Activated CD8-positive, alpha-beta memory T cell treated with anti-CD3 and anti-CD28 coated beads, Interleukin-2, amount 50 U/mL, for 48 hours (primary cell): ENCODE measurements around the gene SDK1.

Source experiments
- DNase-seq: peaks from one replicate; pipeline ENCODE4 v3.0.0-alpha.2; 2020

The SDK1 gene

DNA sequence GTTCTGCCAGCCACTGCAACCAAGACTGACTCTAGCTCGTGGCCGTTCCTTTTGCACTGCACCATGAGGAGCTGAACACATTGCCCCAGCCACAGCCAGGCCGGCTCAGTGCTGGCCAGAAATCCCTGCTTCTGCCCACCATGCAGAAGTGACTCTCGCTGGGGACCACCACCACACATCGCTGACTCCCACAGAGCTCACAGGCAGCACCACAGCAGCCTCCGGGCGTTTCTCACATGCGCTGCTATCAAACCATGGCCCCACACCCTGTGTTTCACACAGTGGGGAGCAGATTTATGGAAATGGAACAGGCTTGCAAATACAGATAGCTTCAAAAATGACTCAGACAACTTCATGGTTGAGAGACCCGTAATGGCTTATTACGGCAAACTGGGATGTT is 15.4 kb upstream of the SDK1 start:
- DNase-seq, result no peak

DNA sequence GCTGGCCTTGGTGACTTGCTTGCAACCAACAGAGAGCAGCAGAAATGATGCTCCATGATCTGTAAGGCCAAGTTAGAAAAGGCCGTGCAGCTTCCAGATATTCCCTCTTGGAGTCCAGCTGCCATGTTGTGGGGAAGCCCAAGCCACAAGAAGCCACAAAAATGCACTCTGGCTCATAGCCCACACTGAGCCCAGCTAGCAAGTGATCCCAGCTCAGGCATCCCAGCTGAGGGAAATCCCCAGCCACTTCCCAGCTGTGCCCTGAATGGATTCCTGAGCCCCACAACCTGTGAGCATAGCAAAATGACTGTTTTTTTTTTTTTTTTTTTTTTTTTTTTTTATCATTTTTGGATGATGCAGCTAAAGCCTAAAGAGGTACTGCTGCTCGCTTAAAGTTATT is 11.1 kb upstream of the SDK1 start:
- DNase-seq, result no peak

DNA sequence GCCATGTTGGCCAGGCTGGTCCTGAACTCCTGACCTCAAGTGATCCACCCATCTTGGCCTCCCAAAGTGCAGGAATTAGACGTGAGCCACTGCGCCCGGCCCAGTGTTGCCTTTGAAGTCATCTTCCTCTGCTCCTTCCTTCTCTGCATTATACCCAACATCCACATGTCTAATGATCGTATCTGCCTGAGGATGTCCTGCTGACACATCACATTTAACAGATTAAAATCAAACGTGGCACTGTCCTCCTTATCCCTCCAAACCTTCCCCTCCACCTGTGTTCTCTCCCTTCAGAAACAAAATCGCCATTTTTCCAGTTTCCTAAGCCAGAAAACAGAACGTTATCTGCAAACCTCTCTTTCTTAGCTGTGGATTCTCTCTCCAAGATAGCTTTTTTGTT is 8.4 kb upstream of the SDK1 start:
- no peak for DNase-seq

DNA sequence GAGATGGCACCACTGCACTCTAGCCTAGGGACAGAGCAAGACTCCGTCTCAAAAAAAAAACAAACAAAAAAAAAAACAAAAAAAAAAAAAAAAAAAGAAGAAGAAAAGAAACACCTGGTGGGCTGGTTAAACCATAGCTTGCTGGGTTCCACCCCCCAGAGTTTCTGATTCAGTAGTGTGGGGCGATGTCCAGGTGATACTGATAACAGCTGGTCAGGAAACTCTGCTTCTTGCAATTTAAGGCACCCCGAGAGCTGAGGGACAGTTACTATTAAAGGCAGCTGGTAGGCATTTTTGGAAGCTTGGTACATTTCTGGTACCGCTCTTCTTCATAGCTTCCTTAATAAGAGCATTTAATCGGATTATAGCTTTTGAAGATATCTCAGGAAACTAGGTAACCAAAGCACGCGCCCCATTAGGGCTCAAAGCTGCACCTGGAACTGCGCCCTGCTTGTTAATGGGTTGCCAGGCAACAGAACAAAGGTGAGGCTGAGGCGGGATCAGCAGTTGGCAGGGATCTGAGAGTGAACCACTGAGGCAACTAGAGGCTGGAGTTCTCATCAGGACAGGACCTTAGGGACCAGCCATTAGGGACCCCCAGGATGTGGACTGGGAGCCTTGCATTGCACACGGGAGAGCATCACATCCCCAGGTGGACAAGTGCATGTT is 6.5 kb upstream of the SDK1 start:
- DNase-seq, result no peak

DNA sequence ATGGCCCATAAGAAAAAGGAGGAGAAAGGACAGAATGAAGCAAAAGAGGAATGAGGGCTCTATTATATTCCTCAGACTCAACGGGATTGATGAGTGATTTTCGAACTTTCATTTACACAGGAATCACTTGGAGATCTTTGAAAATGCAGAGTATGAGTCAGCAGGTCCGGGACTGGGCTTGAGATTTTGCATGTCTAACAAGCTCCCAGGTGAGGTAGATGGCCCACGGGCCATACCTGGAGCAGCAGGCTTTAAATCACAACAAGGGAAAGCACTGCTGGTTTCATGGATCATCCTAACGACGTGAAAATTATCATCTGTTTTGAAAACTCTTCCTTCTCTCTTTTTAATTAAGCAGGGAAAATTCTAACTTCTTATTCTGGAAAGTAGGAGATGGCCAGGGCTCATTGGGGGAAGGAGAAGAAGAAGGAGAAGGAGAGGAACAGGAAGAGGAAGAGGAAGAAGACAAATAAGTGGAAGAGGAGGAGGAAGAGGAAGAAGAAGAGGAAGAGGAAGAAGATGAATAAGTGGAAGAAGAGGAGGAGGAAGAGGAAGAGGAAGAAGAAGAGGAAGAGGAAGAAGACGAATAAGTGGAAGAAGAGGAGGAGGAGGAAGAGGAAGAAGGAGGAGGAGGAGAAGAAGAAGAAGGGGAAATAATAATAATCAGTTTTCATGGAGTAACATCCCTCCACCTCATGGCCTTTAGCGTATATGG is 3.8 kb upstream of the SDK1 start:
- no peak for DNase-seq

DNA sequence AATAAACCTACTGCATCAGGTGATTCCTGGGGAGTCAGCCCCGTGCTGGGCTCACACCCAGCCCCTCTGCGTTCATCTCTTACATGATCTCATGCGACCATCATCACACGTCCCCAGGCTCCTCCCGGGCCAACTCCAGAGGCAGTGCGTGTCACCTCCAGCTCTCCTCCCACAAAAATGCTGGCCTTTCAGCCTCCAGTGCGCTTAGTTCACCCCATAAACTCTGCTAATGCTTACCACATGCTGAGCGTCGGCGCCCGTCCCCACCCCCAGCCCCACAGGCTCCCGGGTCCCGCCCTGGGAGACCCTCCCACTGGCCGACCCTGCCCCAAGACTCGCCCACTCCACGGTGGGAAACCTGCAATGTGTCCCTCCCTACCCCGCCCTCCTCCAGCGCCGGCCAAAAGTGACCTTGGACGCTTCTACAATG is 816 bp upstream of the SDK1 start:
- peak; percentile 54 for DNase-seq

DNA sequence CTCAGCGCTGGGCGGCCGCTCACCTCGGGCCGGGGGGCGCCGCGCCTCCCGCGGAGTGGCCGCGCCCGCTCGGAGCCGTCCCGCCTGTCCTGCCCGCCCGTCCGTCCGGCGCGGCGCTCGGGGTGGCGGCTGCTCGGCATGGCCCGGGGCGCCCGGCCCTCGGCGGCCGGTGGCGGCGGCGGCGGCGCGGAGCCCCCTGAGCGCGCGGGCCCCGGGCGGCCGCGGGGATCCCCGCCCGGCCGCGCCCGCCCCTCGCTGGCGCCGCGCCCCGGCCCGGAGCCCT is 338 bp downstream of the SDK1 start:
- DNase-seq, result no peak

DNA sequence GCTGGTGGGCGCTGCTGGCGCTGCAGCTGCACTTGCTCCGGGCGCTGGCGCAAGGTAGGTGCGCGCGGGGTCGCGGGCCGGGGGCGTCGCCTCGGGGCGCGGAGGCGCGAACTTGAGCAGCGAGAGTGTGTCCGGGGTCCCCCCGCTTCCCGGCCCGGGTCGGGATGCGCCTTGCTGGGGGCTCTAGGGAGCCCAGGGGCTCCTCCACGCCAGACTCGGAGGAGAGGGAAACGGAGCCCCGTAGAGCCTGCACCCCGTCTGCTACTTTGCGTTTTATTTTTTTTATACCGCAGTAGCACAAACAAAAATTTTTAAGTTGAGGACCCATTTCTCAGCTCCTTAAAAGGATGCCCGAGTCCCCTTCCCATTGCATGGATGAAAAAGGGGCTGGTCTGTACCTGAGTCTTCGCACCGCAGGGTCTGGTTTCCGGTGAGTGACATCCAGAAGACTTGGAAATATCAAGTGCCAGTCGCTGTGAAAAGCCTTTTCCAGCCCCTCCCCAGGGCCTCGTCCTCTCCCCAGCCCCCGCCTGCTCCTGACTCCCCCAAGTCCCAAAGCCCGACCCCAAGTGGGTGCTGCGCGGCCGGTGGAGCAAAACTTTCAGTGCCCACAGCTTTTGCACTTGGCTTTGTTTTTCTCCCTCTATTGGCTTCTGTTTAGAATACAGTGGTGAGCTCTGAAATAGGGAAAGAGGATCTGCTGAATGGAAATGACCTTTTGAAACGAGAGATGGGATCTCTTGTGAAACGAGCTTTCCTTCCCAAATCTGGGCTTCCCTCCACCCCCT is 973 bp downstream of the SDK1 start:
- peak; percentile 56 for DNase-seq

DNA sequence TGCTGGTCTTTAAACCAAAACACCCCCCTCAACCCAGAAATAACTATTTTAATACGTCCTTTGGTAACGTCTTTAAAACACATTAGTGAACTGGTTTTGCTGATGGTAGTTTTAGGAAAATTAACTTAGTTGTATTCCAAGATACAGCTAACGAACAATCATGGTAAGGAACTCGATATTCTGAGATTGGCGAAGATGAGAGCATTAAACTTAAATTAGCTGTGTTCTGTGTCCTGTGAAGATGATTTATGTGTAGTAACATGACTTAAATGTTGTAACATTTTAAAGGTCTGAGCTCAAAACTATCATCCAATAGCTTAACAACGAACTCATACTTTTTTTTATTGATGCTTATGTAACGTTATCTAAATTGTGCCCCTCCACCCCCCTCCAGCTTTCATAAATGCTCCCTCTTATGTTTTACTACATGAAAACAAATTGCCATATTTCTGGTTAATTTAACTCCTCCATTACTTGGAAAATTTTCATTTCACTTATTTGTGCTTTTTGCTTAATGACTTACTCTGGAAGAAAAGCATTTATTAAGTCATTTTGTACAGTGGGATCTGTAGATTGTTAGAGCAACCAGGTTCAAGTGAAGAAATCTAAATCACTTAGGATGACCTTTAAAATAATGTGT is 1.7 kb downstream of the SDK1 start:
- DNase-seq, result no peak

DNA sequence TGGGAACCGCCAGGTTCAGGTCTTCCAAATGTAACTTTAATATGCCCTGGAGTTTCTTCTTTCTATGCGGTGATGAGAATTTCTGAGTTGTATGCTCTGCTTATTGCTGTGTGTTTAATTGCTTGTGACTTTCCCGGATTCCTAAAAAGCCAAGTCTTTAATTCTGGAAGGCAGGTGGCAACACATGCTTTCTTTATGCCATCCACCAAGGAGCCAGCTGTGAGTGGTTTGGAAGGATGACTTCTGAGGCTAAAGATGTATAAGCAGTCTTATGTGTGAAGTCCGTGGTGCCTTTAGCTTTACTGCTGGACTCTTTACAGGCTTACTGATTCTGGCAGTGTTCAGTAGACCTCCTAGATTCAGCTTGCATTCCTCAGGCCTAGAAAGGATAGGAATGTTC is 3.1 kb downstream of the SDK1 start:
- no peak for DNase-seq

DNA sequence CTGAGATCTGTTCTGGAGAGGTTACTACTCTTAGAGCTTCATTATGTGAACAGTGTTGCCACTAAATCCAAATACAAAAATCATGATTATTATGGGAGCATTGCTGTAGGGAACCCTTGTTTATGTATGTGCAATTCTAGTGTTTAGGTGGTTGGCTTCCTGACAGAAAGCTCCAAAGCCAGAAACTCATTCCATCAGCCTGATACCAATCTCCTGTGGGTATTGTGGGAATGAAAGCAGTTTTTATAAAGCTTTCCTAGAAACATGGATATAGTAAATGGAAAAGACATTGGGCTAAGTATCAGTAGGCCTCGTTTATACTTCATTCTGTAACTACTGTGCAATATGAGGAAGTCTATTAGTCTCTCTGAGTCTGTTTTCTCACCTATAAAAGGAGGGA is 6.4 kb downstream of the SDK1 start:
- DNase-seq, result no peak

DNA sequence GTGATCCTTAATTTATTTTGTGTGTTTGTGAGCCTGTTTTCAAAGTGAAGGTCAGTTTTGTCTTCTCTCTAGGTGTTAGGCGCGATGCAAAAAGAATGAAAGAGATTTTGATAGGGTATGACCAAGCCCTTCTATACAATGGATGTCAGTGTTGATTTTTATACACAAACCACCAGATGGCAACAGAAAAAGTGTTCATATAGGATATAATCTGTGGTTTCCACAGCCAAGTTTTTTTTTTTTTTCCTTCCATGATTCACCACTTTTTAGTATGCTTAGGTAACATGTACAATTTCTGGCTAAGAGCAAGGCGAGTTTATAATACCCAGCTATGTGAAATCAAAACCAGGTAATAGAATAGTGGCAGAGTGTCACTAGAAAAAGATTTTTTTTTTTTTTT is 8.1 kb downstream of the SDK1 start:
- DNase-seq, result no peak

DNA sequence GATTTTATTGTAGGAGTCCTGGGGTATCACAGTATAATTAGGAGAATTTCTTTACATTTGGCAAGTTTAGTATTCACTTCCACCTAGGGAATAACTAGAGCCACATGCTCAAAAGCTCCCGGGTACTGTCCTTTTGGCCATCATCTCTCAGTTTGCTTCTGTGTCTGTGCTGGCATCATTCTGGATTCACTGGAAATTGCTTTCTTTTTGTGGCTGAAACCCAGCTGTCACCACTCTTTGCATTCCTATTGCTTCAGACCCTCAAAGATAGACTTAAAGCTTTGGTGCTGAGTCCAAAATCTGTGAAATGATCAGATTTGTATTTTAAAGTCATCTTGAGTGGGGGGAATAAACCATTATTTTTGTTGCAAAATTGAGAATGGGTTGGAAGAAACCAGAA is 8.9 kb downstream of the SDK1 start:
- DNase-seq, result no peak

DNA sequence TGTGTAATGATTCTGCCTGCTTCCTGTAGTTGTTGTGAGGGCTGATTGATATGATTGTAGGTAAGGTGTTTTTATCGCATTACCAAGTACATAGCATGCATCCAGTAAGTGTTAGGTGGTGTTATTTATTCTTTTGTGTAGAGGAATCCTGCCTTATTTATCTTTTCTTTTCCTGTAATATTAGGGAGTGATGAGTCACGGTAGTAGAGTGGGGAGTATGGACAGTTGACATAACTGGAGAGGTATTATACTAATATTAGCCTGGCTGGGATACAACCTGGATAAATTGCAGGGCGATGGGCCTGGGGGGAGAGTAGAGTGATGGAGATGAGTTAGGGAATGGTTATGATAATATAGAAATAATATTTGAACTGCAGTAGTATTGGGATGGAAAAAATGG is 9.8 kb downstream of the SDK1 start:
- DNase-seq, result no peak

DNA sequence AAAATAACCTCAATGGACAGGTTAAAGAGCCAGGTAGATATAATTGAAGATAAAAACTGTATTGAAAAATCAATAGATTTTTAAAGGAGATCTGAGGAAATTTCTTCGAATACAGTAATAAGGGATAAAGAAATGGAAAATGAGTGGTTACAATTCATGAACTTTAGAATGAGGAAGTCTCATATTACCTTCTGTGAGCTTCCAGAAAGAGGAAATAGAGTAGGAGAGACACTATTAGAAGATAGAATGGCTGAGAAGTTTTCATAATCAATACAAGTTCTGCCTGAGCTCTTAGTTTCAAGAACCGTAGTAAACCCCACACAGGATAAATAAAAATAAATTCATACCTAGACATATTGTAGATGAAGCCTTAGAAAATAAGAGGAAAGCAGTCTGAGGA is 11.5 kb downstream of the SDK1 start:
- no peak for DNase-seq

DNA sequence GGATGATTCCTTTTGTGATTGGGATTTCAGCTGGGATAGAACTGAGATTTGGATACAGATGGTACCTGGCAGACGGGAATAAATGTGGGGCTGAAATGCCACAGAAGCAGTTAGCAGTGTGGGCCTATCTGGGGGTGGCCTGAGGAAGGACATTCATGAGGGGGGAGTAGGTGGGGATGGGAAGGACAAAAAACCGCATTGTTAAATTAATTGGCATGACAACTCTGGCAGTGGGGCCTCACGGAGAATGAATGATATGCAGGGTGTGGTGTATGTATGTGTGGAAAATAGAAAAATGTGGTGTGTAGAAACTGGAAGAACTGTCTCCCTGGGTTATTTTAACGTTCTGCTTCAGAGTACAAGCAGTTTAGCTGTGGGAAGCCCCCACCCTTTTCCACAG is 17.8 kb downstream of the SDK1 start:
- DNase-seq, result no peak

DNA sequence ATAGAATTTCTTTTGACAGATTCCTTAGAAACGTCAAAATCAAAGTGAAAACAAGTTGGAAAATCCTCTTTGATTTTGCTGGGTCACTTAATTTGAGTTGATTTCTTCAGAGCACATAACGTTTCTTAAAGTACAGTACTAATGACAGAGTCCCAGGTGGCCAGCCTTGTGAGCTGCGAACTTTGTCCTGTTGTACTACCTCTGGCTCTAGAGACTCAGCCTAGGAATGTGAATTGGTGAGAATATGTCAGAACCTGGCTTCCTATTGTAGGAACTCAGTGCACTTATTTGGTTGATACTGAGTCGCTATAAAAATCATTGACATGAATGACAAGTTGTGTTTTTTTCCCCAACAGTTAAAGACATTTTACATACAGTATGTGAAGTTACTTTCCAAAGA is 20.2 kb downstream of the SDK1 start:
- DNase-seq, result no peak

DNA sequence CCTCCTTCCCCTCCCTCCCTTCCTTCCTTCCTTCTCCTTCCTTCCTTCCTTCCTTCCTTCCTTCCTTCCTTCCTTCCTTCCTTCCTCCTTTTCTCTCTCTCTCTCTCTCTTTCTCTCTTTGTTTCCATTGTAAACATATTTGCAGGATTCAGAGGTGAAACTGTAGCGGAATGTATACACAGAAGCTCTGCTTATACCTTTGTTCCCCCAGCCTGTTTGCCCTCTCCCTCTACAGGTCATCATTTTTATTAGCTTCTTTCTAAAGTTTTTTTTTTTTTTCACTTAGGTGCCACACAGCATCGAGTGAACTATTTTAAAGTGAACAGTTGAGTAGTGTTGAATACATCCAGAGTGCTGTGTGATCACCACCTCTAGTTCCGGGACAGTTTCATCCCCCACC is 20.7 kb downstream of the SDK1 start:
- no peak for DNase-seq

DNA sequence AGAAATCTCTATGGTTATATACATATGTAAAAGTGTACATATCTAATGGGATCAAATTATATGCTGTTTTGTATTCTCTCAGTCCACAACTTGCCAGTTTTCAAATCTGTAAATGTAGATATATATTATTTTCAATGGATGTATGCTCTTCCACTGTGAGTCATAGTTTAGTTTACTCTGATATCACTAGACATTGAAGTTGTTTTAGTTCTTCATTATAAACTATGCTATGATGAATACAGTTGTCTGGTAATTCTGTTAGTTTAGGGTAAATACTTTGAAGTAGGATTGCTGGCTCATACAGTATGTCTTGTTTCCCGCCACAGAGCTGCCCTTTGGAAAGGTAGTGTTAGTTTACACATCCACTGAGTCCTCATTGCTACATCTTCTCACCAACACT is 25.2 kb downstream of the SDK1 start:
- no peak for DNase-seq

DNA sequence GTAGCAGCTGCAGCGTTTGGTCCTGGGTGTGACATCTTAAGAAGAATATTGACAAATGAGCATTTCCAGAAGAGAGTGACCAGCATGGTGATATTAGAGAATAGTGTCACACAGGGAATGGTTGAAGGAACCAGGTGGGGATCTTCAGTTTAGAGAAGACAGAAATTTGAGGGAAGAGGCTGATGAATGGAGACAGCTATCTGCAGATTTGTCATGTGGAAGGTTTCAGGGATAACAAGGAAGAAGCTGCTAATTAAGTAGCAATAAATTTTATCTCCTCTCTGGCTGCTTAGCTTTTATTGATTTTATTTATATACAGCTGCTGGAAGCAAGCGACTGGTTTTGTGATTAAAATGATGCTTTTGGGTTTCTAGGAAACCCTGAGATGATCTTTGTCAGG is 26.0 kb downstream of the SDK1 start:
- no peak for DNase-seq

DNA sequence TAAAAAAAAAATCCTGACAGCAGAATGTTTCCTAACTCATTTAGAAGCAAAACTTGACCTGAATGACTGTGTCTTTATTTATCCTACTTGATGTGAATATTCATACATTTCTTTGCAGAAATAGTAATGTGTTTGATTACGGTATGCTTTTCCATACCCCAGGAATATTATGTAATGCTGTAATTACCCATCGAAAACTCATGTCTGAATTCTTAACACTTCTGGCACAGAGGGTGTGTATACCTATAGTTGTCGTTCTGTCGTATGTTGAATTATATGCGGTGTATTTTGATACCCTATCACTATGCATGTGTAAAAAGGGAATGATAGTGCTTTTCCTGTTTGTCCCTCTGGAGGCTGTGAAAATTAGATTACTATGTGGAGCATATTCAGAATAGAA is 26.6 kb downstream of the SDK1 start:
- DNase-seq, result no peak

DNA sequence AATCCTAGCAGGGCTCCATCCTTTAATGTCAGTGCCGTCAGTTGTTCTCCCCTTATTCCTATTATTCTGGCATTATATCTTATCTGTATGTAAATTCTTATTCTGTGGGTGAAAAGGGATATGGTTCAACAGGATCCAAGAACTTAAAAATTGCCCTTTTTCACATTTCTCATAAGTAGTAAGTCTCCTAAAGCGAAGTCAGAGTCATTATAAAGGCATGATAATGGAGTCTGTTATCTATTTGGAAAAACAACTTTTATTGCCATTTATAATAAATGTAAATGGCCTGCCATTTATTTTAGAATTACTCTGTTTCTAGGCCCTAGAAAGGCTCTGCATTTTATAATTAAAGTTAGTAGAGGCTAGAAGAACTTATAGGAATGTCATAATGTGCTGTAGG is 31.3 kb downstream of the SDK1 start:
- DNase-seq, result no peak

DNA sequence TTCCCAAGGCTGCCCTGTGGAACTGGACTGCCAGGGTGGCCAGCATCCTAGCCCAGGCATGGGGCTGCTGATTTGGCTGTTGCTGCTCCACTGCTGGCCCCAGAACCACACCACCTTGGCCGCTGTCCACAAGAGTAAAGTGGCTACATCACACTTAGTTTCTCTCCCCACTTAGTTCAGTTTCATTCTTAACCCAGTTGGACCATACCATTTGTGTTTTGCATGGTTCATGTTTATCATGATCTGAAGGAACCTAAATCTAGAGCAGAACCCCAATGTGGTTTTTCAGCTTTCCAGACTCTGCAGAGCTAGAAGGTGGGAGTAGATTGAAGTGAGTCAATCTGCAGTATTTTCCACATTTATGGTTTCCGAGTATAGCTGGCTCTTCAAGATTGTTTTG is 32.8 kb downstream of the SDK1 start:
- no peak for DNase-seq

DNA sequence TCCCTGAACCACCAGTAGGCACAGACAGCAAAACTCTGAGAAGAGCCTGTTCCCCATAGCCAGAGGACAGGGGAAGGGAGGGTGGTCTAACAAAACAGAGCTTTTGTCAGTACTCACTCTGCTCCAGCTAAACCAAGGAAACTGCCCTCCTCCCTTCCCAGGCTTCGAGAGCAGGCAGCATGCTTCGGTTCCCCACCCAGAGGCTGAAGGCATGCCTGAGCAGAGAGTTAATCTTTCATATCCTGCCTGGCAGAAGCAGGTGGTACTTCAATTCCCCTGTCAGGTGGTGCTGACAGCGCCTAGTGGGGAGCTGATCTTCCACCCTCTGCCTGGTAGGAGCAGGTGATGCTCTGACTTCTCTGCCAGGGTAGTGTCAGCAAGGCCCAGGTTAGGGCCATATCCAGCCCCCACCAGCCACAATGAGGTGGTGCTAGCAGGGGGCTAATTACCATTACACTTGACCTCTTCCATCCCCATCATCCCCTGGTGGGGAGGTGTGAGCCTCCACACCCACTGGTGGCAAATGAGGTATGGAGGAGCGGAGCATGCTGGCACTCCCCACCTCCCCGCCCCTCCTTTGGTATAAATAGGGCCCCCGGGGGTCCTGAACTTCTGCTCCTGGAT is 35.1 kb downstream of the SDK1 start:
- no peak for DNase-seq
